ENCODE results near the gene CWC25.

GRCh38 chr17:38779965-38780752 is 45.0 kb downstream of the CWC25 start:
- TF ChIP-seq CSDC2 (CRISPR knock-in tag; IDR thresholded peaks at IDR 0.05) = no peak
- no peak for TF ChIP-seq TOX (CRISPR knock-in tag; IDR thresholded peaks at IDR 0.05; ENCODE audit: borderline replicate concordance)
- TF ChIP-seq, protein P1, sequence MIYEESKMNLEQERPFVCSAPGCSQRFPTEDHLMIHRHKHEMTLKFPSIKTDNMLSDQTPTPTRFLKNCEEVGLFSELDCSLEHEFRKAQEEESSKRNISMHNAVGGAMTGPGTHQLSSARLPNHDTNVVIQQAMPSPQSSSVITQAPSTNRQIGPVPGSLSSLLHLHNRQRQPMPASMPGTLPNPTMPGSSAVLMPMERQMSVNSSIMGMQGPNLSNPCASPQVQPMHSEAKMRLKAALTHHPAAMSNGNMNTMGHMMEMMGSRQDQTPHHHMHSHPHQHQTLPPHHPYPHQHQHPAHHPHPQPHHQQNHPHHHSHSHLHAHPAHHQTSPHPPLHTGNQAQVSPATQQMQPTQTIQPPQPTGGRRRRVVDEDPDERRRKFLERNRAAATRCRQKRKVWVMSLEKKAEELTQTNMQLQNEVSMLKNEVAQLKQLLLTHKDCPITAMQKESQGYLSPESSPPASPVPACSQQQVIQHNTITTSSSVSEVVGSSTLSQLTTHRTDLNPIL (CRISPR knock-in tag; IDR thresholded peaks at IDR 0.05; ENCODE audit: low read depth) = no peak
- no peak for TF ChIP-seq TCF4 (CRISPR knock-in tag; IDR thresholded peaks at IDR 0.05; ENCODE audit: borderline replicate concordance)
- TF ChIP-seq, protein P2, sequence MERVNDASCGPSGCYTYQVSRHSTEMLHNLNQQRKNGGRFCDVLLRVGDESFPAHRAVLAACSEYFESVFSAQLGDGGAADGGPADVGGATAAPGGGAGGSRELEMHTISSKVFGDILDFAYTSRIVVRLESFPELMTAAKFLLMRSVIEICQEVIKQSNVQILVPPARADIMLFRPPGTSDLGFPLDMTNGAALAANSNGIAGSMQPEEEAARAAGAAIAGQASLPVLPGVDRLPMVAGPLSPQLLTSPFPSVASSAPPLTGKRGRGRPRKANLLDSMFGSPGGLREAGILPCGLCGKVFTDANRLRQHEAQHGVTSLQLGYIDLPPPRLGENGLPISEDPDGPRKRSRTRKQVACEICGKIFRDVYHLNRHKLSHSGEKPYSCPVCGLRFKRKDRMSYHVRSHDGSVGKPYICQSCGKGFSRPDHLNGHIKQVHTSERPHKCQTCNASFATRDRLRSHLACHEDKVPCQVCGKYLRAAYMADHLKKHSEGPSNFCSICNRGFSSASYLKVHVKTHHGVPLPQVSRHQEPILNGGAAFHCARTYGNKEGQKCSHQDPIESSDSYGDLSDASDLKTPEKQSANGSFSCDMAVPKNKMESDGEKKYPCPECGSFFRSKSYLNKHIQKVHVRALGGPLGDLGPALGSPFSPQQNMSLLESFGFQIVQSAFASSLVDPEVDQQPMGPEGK (CRISPR knock-in tag; IDR thresholded peaks at IDR 0.05; ENCODE audit: borderline replicate concordance) = no peak
- no peak for TF ChIP-seq ARNTL (CRISPR knock-in tag; IDR thresholded peaks at IDR 0.05; ENCODE audit: borderline replicate concordance, low read depth)
- no peak for TF ChIP-seq OSR1 (CRISPR knock-in tag; IDR thresholded peaks at IDR 0.05)

All from SK-N-SH treated with all-trans-retinoic acid at 6 μM for 48 hours (cell line).